Naive thymus-derived CD4-positive, alpha-beta T cell (primary cell): ENCODE results near the gene ADAT2. TPM values are rescaled to one million over a fixed set of nuclear protein-coding genes. Genes with fewer than 3 reads are reported as not detected.

ENCODE experiments used
- ATAC-seq: fragments of 150-1000 bp; cut with Tn5 transposase; 2 replicates; pipeline ENCODE4 v1.10.0; 2021; ENCODE audit warnings: mild to moderate bottlenecking, moderate library complexity
- CTCF ChIA-PET: fragments of 350-600 bp; sonication (Branson Sonifier 250); formaldehyde crosslinking; loops from one replicate; lab custom pipeline; 2021; ENCODE audit warnings: antibody characterized with exemption; lab: Charles Lee
- POLR2A ChIA-PET: fragments of 350-600 bp; sonication (Branson Sonifier 250); formaldehyde crosslinking; loops from one replicate; lab custom pipeline; 2021; ENCODE audit warnings: antibody characterized with exemption, inconsistent platforms; lab: Charles Lee
- DNase-seq, 9 donors: peaks; one replicate each; pipeline versions ENCODE4 v3.0.0 to v3.0.0-alpha.2; 2020 to 2022; ENCODE audit warnings: mixed read lengths in 1 of 9
- H3K27ac ChIP-seq: one replicate; pipeline ENCODE4 v1.7.0; 2013; ENCODE audit warnings: mild to moderate bottlenecking, low read depth, low read length, moderate library complexity
- H3K27me3 ChIP-seq, 2 donors: one replicate each; pipeline ENCODE4 v1.7.0; 2013; ENCODE audit warnings: low read length in 2 of 2, mild to moderate bottlenecking in 2 of 2, moderate library complexity in 2 of 2; ENCODE audit not compliant: control insufficient read depth in 2 of 2, insufficient read depth in 2 of 2
- H3K36me3 ChIP-seq, 3 experiments: 1 replicate in 2 of 3; 2 replicates in 1 of 3; pipeline ENCODE4 v1.7.0; 2013; ENCODE audit warnings: low read length in 3 of 3, mild to moderate bottlenecking in 3 of 3, moderate library complexity in 1 of 3; ENCODE audit not compliant: insufficient read depth in 3 of 3, control insufficient read depth in 2 of 3
- H3K4me1 ChIP-seq, 2 donors: one replicate each; pipeline ENCODE4 v1.7.0; 2013; ENCODE audit warnings: low read length in 2 of 2, mild to moderate bottlenecking in 2 of 2, moderate library complexity in 1 of 2; ENCODE audit not compliant: control insufficient read depth in 2 of 2, insufficient read depth in 2 of 2
- H3K4me3 ChIP-seq: 2 replicates; pipeline ENCODE4 v1.7.0; 2013; ENCODE audit warnings: mild to moderate bottlenecking, low read length
- H3K9me3 ChIP-seq, 3 experiments: 1 replicate in 2 of 3; 2 replicates in 1 of 3; pipeline ENCODE4 v1.7.0; 2013; ENCODE audit warnings: low read length in 3 of 3; ENCODE audit not compliant: control insufficient read depth in 2 of 3
- H3K27ac Mint-ChIP-seq, 9 donors: one replicate each; pipeline ENCODE4 v1.8.0; 2020 to 2022; ENCODE audit warnings: mixed read lengths in 9 of 9, mild to moderate bottlenecking in 8 of 9, moderate library complexity in 5 of 9, inconsistent platforms in 2 of 9
- H3K27me3 Mint-ChIP-seq, 5 donors: one replicate each; pipeline ENCODE4 v1.8.0; 2021 to 2022; ENCODE audit warnings: mixed read lengths in 5 of 5, mild to moderate bottlenecking in 1 of 5
- H3K36me3 Mint-ChIP-seq, 5 donors: one replicate each; pipeline ENCODE4 v1.8.0; 2020 to 2022; ENCODE audit warnings: mixed read lengths in 5 of 5, mild to moderate bottlenecking in 3 of 5, inconsistent platforms in 1 of 5
- H3K4me1 Mint-ChIP-seq, 7 donors: one replicate each; pipeline ENCODE4 v1.8.0; 2020 to 2022; ENCODE audit warnings: mixed read lengths in 7 of 7, mild to moderate bottlenecking in 3 of 7, inconsistent platforms in 1 of 7
- H3K4me3 Mint-ChIP-seq, 10 donors: one replicate each; pipeline ENCODE4 v1.8.0; 2020 to 2022; ENCODE audit warnings: mild to moderate bottlenecking in 10 of 10, mixed read lengths in 10 of 10, moderate library complexity in 6 of 10, inconsistent platforms in 2 of 10
- H3K9me3 Mint-ChIP-seq, 11 donors: one replicate each; pipeline ENCODE4 v1.8.0; 2020 to 2022; ENCODE audit warnings: mixed read lengths in 11 of 11, mild to moderate bottlenecking in 4 of 11, inconsistent platforms in 1 of 11, moderate library complexity in 1 of 11
- intact Hi-C, 2 donors: fragments of 100-400 bp; cut with micrococcal nuclease; formaldehyde crosslinking; loops; one replicate each; pipeline ENCODE4 v1.15.1; 2023
- polyA plus RNA-seq, 2 donors: library from polyadenylated mRNA; unstranded; fragments of 300-500 nt; fragmentation: Illumina TruSeq; gene quantifications; one replicate each; pipeline ENCODE4 v1.2.3, GENCODE V29; 2021
- total RNA-seq, 6 experiments: library from RNA in 5 of 6; stranded (reverse) in 5 of 6; gene quantifications; 1 replicate in 5 of 6; 2 replicates in 1 of 6; pipeline ENCODE4 v1.2.3 and lab custom pipeline; 2021 to 2026

The ADAT2 gene
- total and polyA plus RNA-seq, 7 experiments from 2014 or later = 1.2 to 25.8 (median 19.4) TPM

- Mint-ChIP-seq H3K4me3 (no peak overlapping the region), H3K36me3 (peaks cover 0 to 5% (median 0%) of the 10 kb centered on the region in 5 donors), H3K9me3 (peaks cover 0 to 12% (median 4%) of the 10 kb centered on the region in 11 donors), H3K27ac (no peak overlapping the region), H3K4me1 (no peaks in the 10 kb centered on the region), H3K27me3 (peaks cover 5 to 13% (median 10%) of the 10 kb centered on the region in 5 donors)
- ATAC-seq = no peak
- POLR2A ChIA-PET = no interaction called here
- Histone ChIP-seq H3K4me1 (no peaks in the 10 kb centered on the region), H3K4me3 (no peak overlapping the region), H3K36me3 (no peaks in the 10 kb centered on the region), H3K27me3 (no peaks in the 10 kb centered on the region), H3K9me3 (no peaks in the 10 kb centered on the region), H3K27ac (no peak overlapping the region)
- DNase-seq = no peak
- CTCF ChIA-PET = no interaction called here
- intact Hi-C loops = no loop called here
Measured at GRCh38 chr6:143374014-143374413, 76.5 kb downstream of the ADAT2 start.

Other genes with a start within 250 kb of the ADAT2 start
- 10 to 100 TPM; 10.9 to 28.8 (median 19.1) TPM for gene PEX3, start 110 bp upstream of the ADAT2 start, total RNA-seq
- 10 to 100 TPM; 25.4 to 27.3 TPM for gene PEX3, start 110 bp upstream of the ADAT2 start, polyA plus RNA-seq
- gene FUCA2, start 61.0 kb upstream of the ADAT2 start, total RNA-seq = 10 to 100 TPM in 2 of 5 experiments, 1 to 10 TPM in 3; 5.3 to 14.9 (median 6.7) TPM
- gene FUCA2, start 61.0 kb upstream of the ADAT2 start, polyA plus RNA-seq = 1 to 10 TPM; 4.4 to 5.4 TPM
- 10 to 100 TPM; 15.0 to 42.2 (median 23.2) TPM for gene PHACTR2, start 227.3 kb upstream of the ADAT2 start, total RNA-seq
- gene PHACTR2, start 227.3 kb upstream of the ADAT2 start, polyA plus RNA-seq = 10 to 100 TPM; 10.0 to 18.8 TPM